Thyroid gland (tissue), 4 donors: ENCODE results near the gene DHX57.

Experiments used
- POLR2A ChIP-seq, 2 donors: fragments of 450-650 bp; IDR thresholded peaks; one replicate each; pipeline ENCODE4 v1.6.1; 2017; ENCODE audit warnings: antibody characterized with exemption in 2 of 2, mild to moderate bottlenecking in 2 of 2, moderate library complexity in 1 of 2
- TF ChIP-seq, protein P1 (sequence below), 6 experiments: fragments of 200-600 bp in 3 of 6; fragments of 450-650 bp in 3 of 6; sonication (generic) in 3 of 6; IDR thresholded peaks; one replicate each; pipeline ENCODE4 v1.5.1; 2016 to 2019; ENCODE audit warnings: antibody characterized with exemption in 6 of 6, mild to moderate bottlenecking in 2 of 6, inconsistent platforms in 1 of 6, moderate library complexity in 1 of 6

DNA sequence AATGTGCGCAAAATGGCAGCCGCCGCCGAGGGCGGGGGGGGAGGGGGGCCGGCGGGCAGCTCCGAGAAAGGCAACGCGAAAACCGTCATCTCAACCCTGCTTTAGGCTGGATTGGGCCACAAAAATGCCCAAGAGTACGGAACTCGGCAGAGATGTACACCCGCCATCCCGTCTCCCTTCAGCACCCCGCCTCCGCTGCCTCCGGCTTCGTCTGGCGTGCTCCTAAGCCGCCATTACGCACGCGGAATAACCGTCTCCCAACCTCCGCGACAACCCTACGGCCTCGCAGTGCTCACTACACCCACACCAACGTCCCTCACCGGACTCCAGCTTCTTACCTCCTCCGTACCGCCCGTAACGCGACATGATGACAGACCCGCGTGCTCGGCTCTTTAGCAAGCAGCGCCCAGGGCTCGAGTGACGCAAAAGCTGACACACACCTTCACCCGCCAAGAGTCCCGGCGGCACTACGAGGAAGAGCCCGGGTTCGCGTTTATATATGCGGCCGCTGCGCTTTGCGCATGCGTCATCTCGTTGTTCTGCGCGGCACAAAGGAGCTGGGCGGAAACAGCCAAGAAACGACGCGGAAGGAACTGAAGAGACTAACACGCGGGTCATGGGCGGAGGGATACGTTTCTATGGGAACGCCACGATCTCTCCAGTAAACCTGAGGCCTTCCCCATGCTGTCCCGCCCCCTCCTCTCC is 124.7 kb downstream of the DHX57 start, which contains the start of gene SRSF7:
- TF ChIP-seq, protein P1, sequence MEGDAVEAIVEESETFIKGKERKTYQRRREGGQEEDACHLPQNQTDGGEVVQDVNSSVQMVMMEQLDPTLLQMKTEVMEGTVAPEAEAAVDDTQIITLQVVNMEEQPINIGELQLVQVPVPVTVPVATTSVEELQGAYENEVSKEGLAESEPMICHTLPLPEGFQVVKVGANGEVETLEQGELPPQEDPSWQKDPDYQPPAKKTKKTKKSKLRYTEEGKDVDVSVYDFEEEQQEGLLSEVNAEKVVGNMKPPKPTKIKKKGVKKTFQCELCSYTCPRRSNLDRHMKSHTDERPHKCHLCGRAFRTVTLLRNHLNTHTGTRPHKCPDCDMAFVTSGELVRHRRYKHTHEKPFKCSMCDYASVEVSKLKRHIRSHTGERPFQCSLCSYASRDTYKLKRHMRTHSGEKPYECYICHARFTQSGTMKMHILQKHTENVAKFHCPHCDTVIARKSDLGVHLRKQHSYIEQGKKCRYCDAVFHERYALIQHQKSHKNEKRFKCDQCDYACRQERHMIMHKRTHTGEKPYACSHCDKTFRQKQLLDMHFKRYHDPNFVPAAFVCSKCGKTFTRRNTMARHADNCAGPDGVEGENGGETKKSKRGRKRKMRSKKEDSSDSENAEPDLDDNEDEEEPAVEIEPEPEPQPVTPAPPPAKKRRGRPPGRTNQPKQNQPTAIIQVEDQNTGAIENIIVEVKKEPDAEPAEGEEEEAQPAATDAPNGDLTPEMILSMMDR (IDR thresholded peaks at IDR 0.05), result no peak
- peak; percentile 100 for TF ChIP-seq POLR2A (IDR thresholded peaks at IDR 0.05)
